K562 (cell line): Measurements from ENCODE around the gene DDAH2. TPM values are rescaled to one million over a fixed set of nuclear protein-coding genes. Genes with fewer than 3 reads are reported as not detected.

Experiments used
- CSDE1 ChIP-seq, 2 experiments: fragments of 450-650 bp; IDR thresholded peaks; 2 replicates each; pipeline ENCODE4 v1.6.1; 2016; ENCODE audit warnings: mild to moderate bottlenecking in 1 of 2
- HNRNPLL ChIP-seq: fragments of 200-400 bp; formaldehyde crosslinking; IDR thresholded peaks from 2 replicates; pipeline ENCODE4 v1.6.1; 2017; ENCODE audit warnings: low read length, low read depth, mild to moderate bottlenecking; ENCODE audit not compliant: poor library complexity, severe bottlenecking
- NFIX ChIP-seq: fragments of 250-450 bp; sonication (Bioruptor Pico); IDR thresholded peaks from 2 replicates; pipeline ENCODE4 v1.4.0; 2020; ENCODE audit warnings: low read depth, mild to moderate bottlenecking, moderate library complexity
- NFRKB ChIP-seq: fragments of 450-650 bp; IDR thresholded peaks from 2 replicates; pipeline ENCODE4 v1.6.1; 2016; ENCODE audit warnings: low read depth
- OTX1 ChIP-seq: fragments of 450-650 bp; formaldehyde crosslinking; IDR thresholded peaks from 2 replicates; pipeline ENCODE4 v1.4.0; 2022; ENCODE audit warnings: mild to moderate bottlenecking
- PML ChIP-seq: IDR thresholded peaks from 2 replicates; pipeline ENCODE4 v1.6.1; 2012; ENCODE audit warnings: low read length, inconsistent platforms
- RFX5 ChIP-seq: IDR thresholded peaks from 2 replicates; pipeline ENCODE4 v1.6.1; 2011; ENCODE audit warnings: low read depth, mild to moderate bottlenecking, improper control_type of control experiment, low read length
- ZNF384 ChIP-seq: IDR thresholded peaks from 2 replicates; pipeline ENCODE4 v1.6.1; 2012; ENCODE audit warnings: low read depth, low read length, improper control_type of control experiment
- ZNF444 ChIP-seq: fragments of 250-450 bp; sonication (Bioruptor Pico); IDR thresholded peaks from 2 replicates; pipeline ENCODE4 v1.4.0; 2020; ENCODE audit warnings: mild to moderate bottlenecking, moderate library complexity
- ZNF77 ChIP-seq: fragments of 250-450 bp; sonication (Bioruptor Pico); IDR thresholded peaks from 2 replicates; pipeline ENCODE4 v1.5.0; 2020
- polyA plus RNA-seq, 8 experiments: library from polyadenylated mRNA; depleted of rRNA in 4 of 8; stranded (reverse) in 5 of 8; unstranded in 3 of 8; fragments of >200 nt; fragmentation: Nextera tagmentation in 2 of 8; fragmentation: Illumina TruSeq in 1 of 8; extraction: Ambion mirVana in 2 of 8; extraction: Trizol in 1 of 8; gene quantifications; 2 replicates each; pipeline versions ENCODE4 v1.2.1 to v1.2.3, GENCODE V29; 2011 to 2014; ENCODE audit warnings: inconsistent platforms in 1 of 8, missing spikeins in 1 of 8
- total RNA-seq, 7 experiments: library from RNA; depleted of rRNA in 6 of 7; stranded (reverse); fragments of >200 nt in 6 of 7; fragmentation: Illumina TruSeq in 2 of 7; extraction: Trizol in 2 of 7; gene quantifications; 2 replicates each; pipeline versions ENCODE4 v1.2.1 to v1.2.3, GENCODE V29; 2011 to 2021; ENCODE audit warnings: low replicate concordance in 1 of 7
- TF ChIP-seq, protein P1 (sequence below): fragments of 450-650 bp; formaldehyde crosslinking; IDR thresholded peaks from 2 replicates; pipeline ENCODE4 v1.4.0; 2020; ENCODE audit warnings: mild to moderate bottlenecking, moderate library complexity
- TF ChIP-seq, protein P2 (sequence below): fragments of 250-450 bp; sonication (Bioruptor Pico); IDR thresholded peaks from 2 replicates; pipeline ENCODE4 v1.5.0; 2020; ENCODE audit warnings: mild to moderate bottlenecking, borderline replicate concordance
- TF ChIP-seq, protein P3 (sequence below): sonication (generic); formaldehyde crosslinking; IDR thresholded peaks from 2 replicates; pipeline ENCODE4 v1.8.1; 2023; ENCODE audit warnings: mild to moderate bottlenecking, missing genetic modification reagents

Gene DDAH2
- total and polyA plus RNA-seq, 9 of the 15 experiments (the other 6 are each of a cell fraction or from before 2014, with no cell fraction given): 1.8 to 45.4 (median 21.4) TPM

DNA sequence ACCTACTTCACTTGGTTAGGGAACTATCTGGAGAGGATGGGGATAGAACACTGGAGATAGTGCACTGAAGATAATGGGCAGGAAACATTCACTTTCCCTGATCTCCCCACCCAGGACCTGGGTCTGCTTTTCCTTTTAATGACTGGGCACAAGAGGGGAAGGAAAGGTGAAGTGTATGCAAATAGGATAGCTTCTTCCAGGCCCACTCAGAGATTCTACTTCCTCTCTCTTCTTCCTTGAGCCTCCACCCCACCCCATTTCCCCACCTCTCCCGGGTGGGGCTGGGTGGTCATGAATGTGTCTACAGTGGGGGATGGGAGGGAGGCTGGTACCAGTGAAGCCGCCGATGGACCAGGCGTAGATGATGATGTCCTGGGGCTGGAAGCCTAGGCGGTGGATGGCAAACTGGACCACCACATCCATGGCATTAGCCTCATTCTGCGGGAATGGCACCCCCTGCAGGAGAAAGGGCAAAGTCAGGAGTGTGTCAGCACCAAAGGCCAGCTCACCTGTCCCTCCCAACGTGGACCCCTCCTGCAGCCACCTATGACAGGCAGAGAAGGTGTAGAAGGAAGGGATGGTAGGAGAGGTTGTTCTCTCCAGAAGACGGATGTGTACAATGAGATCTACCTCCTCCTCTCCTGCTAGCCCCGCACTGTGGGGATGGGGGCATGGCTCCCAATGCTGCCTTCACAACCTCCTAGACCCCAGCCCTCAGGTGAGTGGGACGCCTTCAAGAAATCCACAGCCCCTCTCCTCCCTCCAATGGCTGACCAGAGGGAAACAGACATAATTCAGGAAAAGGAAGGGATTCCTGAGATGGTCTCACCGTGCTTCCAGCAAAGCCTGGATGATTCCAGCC is 39.6 kb downstream of the DDAH2 start (continued):
- TF ChIP-seq NFRKB (no peak), ZNF444 (CRISPR knock-in tag) (no peak), CSDE1 (IDR thresholded peaks at IDR 0.05) (no peak), RFX5 (no peak), ZNF77 (CRISPR knock-in tag) (no peak), PML (no peak), NFIX (CRISPR knock-in tag) (no peak), HNRNPLL (no peak), ZNF384 (no peak), OTX1 (CRISPR knock-in tag) (no peak; the same call in 1 of the 2 replicates)
- TF ChIP-seq, protein P1, sequence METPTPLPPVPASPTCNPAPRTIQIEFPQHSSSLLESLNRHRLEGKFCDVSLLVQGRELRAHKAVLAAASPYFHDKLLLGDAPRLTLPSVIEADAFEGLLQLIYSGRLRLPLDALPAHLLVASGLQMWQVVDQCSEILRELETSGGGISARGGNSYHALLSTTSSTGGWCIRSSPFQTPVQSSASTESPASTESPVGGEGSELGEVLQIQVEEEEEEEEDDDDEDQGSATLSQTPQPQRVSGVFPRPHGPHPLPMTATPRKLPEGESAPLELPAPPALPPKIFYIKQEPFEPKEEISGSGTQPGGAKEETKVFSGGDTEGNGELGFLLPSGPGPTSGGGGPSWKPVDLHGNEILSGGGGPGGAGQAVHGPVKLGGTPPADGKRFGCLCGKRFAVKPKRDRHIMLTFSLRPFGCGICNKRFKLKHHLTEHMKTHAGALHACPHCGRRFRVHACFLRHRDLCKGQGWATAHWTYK (CRISPR knock-in tag): 0 out of 2 replicates have a peak, but pooled peaks have one; percentile 11
- TF ChIP-seq, protein P2, sequence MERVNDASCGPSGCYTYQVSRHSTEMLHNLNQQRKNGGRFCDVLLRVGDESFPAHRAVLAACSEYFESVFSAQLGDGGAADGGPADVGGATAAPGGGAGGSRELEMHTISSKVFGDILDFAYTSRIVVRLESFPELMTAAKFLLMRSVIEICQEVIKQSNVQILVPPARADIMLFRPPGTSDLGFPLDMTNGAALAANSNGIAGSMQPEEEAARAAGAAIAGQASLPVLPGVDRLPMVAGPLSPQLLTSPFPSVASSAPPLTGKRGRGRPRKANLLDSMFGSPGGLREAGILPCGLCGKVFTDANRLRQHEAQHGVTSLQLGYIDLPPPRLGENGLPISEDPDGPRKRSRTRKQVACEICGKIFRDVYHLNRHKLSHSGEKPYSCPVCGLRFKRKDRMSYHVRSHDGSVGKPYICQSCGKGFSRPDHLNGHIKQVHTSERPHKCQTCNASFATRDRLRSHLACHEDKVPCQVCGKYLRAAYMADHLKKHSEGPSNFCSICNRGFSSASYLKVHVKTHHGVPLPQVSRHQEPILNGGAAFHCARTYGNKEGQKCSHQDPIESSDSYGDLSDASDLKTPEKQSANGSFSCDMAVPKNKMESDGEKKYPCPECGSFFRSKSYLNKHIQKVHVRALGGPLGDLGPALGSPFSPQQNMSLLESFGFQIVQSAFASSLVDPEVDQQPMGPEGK: peak; percentile 39; the same call in 1 of the 2 replicates
- TF ChIP-seq, protein P3, sequence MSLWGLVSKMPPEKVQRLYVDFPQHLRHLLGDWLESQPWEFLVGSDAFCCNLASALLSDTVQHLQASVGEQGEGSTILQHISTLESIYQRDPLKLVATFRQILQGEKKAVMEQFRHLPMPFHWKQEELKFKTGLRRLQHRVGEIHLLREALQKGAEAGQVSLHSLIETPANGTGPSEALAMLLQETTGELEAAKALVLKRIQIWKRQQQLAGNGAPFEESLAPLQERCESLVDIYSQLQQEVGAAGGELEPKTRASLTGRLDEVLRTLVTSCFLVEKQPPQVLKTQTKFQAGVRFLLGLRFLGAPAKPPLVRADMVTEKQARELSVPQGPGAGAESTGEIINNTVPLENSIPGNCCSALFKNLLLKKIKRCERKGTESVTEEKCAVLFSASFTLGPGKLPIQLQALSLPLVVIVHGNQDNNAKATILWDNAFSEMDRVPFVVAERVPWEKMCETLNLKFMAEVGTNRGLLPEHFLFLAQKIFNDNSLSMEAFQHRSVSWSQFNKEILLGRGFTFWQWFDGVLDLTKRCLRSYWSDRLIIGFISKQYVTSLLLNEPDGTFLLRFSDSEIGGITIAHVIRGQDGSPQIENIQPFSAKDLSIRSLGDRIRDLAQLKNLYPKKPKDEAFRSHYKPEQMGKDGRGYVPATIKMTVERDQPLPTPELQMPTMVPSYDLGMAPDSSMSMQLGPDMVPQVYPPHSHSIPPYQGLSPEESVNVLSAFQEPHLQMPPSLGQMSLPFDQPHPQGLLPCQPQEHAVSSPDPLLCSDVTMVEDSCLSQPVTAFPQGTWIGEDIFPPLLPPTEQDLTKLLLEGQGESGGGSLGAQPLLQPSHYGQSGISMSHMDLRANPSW (CRISPR knock-in tag): peak; percentile 19
